ENCODE data around the gene AAK1. TPM values are rescaled to one million over a fixed set of nuclear protein-coding genes. Genes with fewer than 3 reads are reported as not detected.

The AAK1 gene
- total and polyA plus RNA-seq, 2 of the 13 experiments (the other 11 are each of a cell fraction or from before 2014, with no cell fraction given), result 9.8 to 10.3 TPM

GRCh38 chr2:69660637-69661036, 17.1 kb upstream of the AAK1 start:
- H3K4me2 ChIP-seq (ENCODE audit: low read depth, low read length), result no peak overlapping the region
- ATAC-seq (no peak), FAIRE-seq (no peak), DNase-seq (ENCODE audit: low spot score) (no peak)
- ChIA-PET POLR2A (no interaction called here), CTCF (ENCODE audit: low intra/inter-chr PET ratio, low total read pairs) (no interaction called here)
- no peaks in the 10 kb centered on the region for H3K36me3 ChIP-seq (replicated peaks in 1 of 2; ENCODE audit: control insufficient read depth in 1 of 2, insufficient read depth in 2 of 2, low read length in 2 of 2)
- no peaks in the 10 kb centered on the region for H4K20me1 ChIP-seq (ENCODE audit: insufficient read depth, low read length)
- no peaks in the 10 kb centered on the region for H3K9me3 ChIP-seq (ENCODE audit: low read length)
- no peak overlapping the region for H2AFZ ChIP-seq (ENCODE audit: low read length)
- no TSS peak for BruUV-seq (replicated peaks)
- no peak overlapping the region for H3K4me3 ChIP-seq (replicated peaks in 1 of 3; ENCODE audit: insufficient read depth in 1 of 3, low read depth in 2 of 3, low read length in 3 of 3)
- WGBS (ENCODE audit: low lambda C conversion rate), result 19% methylated on average over 1 of the region's 1 CpG
- no peaks in the 10 kb centered on the region for H3K79me2 ChIP-seq (ENCODE audit: insufficient read depth, low read length)
- H3K27ac ChIP-seq (ENCODE audit: extremely low read length, insufficient read depth, low read length), result no peak overlapping the region
- TF ChIP-seq ZNF24 (IDR thresholded peaks at IDR 0.05), result no peak
- in situ Hi-C loops (cut with HindIII; ENCODE audit: extremely low pct_ligation_motif_present, low pct_unique_long_range_greater_than_20kb) (no loop called here), intact Hi-C loops (cut with micrococcal nuclease; ENCODE audit: unreplicated experiment) (no loop called here)
- peaks cover 8% of the 10 kb centered on the region for H3K4me1 ChIP-seq (ENCODE audit: insufficient read depth, low read length)
- H3K27me3 ChIP-seq (ENCODE audit: control insufficient read depth in 1 of 2, insufficient read depth in 2 of 2, low read length in 2 of 2), result no peaks in the 10 kb centered on the region
- H3K9ac ChIP-seq (ENCODE audit: insufficient read depth, low read depth, low read length), result no peak overlapping the region

GRCh38 chr2:69659941-69660483, 16.5 kb upstream of the AAK1 start:
- DNase-seq (ENCODE audit: low spot score) (no peak), FAIRE-seq (no peak), ATAC-seq (no peak)
- in situ Hi-C loops (cut with HindIII; ENCODE audit: extremely low pct_ligation_motif_present, low pct_unique_long_range_greater_than_20kb), result no loop called here
- Histone ChIP-seq H3K27ac (ENCODE audit: extremely low read length, insufficient read depth, low read length) (no peak overlapping the region), H3K4me1 (ENCODE audit: insufficient read depth, low read length) (peaks cover 8% of the 10 kb centered on the region), H3K4me3 (replicated peaks in 1 of 3; ENCODE audit: insufficient read depth in 1 of 3, low read depth in 2 of 3, low read length in 3 of 3) (no peak overlapping the region), H2AFZ (ENCODE audit: low read length) (no peak overlapping the region), H3K4me2 (ENCODE audit: low read depth, low read length) (no peak overlapping the region), H3K9me3 (ENCODE audit: low read length) (no peaks in the 10 kb centered on the region), H3K79me2 (ENCODE audit: insufficient read depth, low read length) (no peaks in the 10 kb centered on the region), H3K27me3 (ENCODE audit: control insufficient read depth in 1 of 2, insufficient read depth in 2 of 2, low read length in 2 of 2) (no peaks in the 10 kb centered on the region), H4K20me1 (ENCODE audit: insufficient read depth, low read length) (no peaks in the 10 kb centered on the region), H3K36me3 (replicated peaks in 1 of 2; ENCODE audit: control insufficient read depth in 1 of 2, insufficient read depth in 2 of 2, low read length in 2 of 2) (no peaks in the 10 kb centered on the region), H3K9ac (ENCODE audit: insufficient read depth, low read depth, low read length) (no peak overlapping the region)
- ChIA-PET POLR2A (interaction anchor here (1.5 kb wide), 1 partner anchor 17 kb away, joined by 4 read pairs; the partner anchor contains the start of gene AAK1), CTCF (ENCODE audit: low intra/inter-chr PET ratio, low total read pairs) (no interaction called here)
- intact Hi-C loops (cut with micrococcal nuclease; ENCODE audit: unreplicated experiment), result no loop called here
- no TSS peak for BruUV-seq (replicated peaks)
- WGBS (ENCODE audit: low lambda C conversion rate), result 54% methylated on average over 2 of the region's 2 CpGs
- no peak for TF ChIP-seq KDM4B (CRISPR knock-in tag; IDR thresholded peaks at IDR 0.05)
- TF ChIP-seq E2F2 (CRISPR knock-in tag; IDR thresholded peaks at IDR 0.05; ENCODE audit: borderline replicate concordance), result no peak
- no peak for TF ChIP-seq JUNB (CRISPR knock-in tag; IDR thresholded peaks at IDR 0.05; ENCODE audit: borderline replicate concordance)
- no peak for TF ChIP-seq GZF1 (CRISPR knock-in tag; IDR thresholded peaks at IDR 0.05)
- TF ChIP-seq GLI4 (CRISPR knock-in tag; IDR thresholded peaks at IDR 0.05; ENCODE audit: borderline replicate concordance), result no peak
- TF ChIP-seq BRF2 (CRISPR knock-in tag; IDR thresholded peaks at IDR 0.05), result no peak
- TF ChIP-seq TBL1XR1 (IDR thresholded peaks at IDR 0.05; ENCODE audit: borderline replicate concordance, low read length, partially characterized antibody), result no peak
- TF ChIP-seq SNRNP70 (IDR thresholded peaks at IDR 0.05; ENCODE audit: low read depth, low read length), result no peak
- no peak for TF ChIP-seq FOXA1 (IDR thresholded peaks at IDR 0.05)
- TF ChIP-seq FOXA1 (CRISPR knock-in tag; IDR thresholded peaks at IDR 0.05), result no peak
- TF ChIP-seq RAD51 (IDR thresholded peaks at IDR 0.05; ENCODE audit: borderline replicate concordance), result no peak
- no peak for TF ChIP-seq ZNF878 (CRISPR knock-in tag; IDR thresholded peaks at IDR 0.05)
